HG02970 (cell line): ENCODE measurements around the gene KMO.

ENCODE experiments used
- ATAC-seq: cut with Tn5 transposase; IDR thresholded peaks from one replicate; pipeline ENCODE4 v1.9.1; 2021; ENCODE audit warnings: mild to moderate bottlenecking, moderate library complexity, moderate number of reproducible peaks; ENCODE audit not compliant: unreplicated experiment, low FRiP score

The KMO gene

GRCh38 chr1:241642593-241642944 is 110.4 kb downstream of the KMO start:
- no peak for ATAC-seq

- no peak for ATAC-seq
Observed at GRCh38 chr1:241644259-241644658, 112.1 kb downstream of the KMO start.

- ATAC-seq: no peak
Observed at GRCh38 chr1:241645199-241645598, 113.0 kb downstream of the KMO start.
